ENCODE measurements around the gene RNF227. TPM values are rescaled to one million over a fixed set of nuclear protein-coding genes. Genes with fewer than 3 reads are reported as not detected.

RNF227 gene
- total and polyA plus RNA-seq, 10 of the 15 experiments (the other 5 are each of a cell fraction or from before 2014, with no cell fraction given) = 0.49 to 5.0 (median 1.3) TPM

GRCh38 chr17:7927596-7927995 is 11.5 kb upstream of the RNF227 start:
- no peak overlapping the region for H3K27ac ChIP-seq (ENCODE audit: control insufficient read depth, insufficient read depth)
- no peaks in the 10 kb centered on the region; a peak in 1 of 4 replicates for H3K36me3 ChIP-seq (ENCODE audit: control insufficient read depth in 2 of 2, insufficient read depth in 2 of 2, low read length in 1 of 2)
- no peak for DNase-seq (ENCODE audit: low read depth, low spot score)
- H3K27me3 ChIP-seq (replicated peaks in 1 of 2; ENCODE audit: control insufficient read depth in 2 of 2, insufficient read depth in 2 of 2, low read length in 1 of 2) = no peaks in the 10 kb centered on the region
- in situ Hi-C loops (cut with MboI) = no loop called here
- no peaks in the 10 kb centered on the region for H4K20me1 ChIP-seq (ENCODE audit: control insufficient read depth, insufficient read depth)
- SMC1A ChIA-PET (ENCODE audit: uncharacterized antibody, unreplicated experiment) = no interaction called here
- no peaks in the 10 kb centered on the region for H3K9me3 ChIP-seq (replicated peaks; ENCODE audit: control insufficient read depth, insufficient read depth, low read length)
- no peak overlapping the region for H3K4me3 ChIP-seq
- intact Hi-C loops (cut with micrococcal nuclease; ENCODE audit: unreplicated experiment) = no loop called here
- RAD21 ChIA-PET (ENCODE audit: unreplicated experiment) = interaction anchor here (1.1 kb wide), 1 partner anchor 62 kb away, joined by 3 read pairs; no protein-coding TSS in a partner anchor
- no peak for FAIRE-seq
- 80% methylated on average over 3 of the region's 3 CpGs for WGBS (ENCODE audit: insufficient coverage, insufficient replicate concordance, low lambda C conversion rate, missing lambda C conversion rate)
- BruUV-seq (replicated peaks) = no TSS peak
- H3K4me2 ChIP-seq (ENCODE audit: control insufficient read depth, insufficient read depth) = no peak overlapping the region
- POLR2A ChIA-PET = no interaction called here
- H3K4me1 ChIP-seq (ENCODE audit: control insufficient read depth, insufficient read depth, low read length) = peaks cover 15% of the 10 kb centered on the region
- peaks cover 19% of the 10 kb centered on the region for H3K79me2 ChIP-seq (ENCODE audit: control insufficient read depth, insufficient read depth, low read length)
- no peak overlapping the region for H2AFZ ChIP-seq (ENCODE audit: control insufficient read depth, low read depth, low read length)
- no peak for ATAC-seq
- CTCF ChIA-PET = no interaction called here
- no peak overlapping the region for H3K9ac ChIP-seq (ENCODE audit: control insufficient read depth, insufficient read depth, low read length)
- no peak for TF ChIP-seq ZNF592 (IDR thresholded peaks at IDR 0.05)
- TF ChIP-seq STAT3 (IDR thresholded peaks at IDR 0.05; ENCODE audit: low read depth, low read length) = no peak
- TF ChIP-seq RAD51 (IDR thresholded peaks at IDR 0.05) = no peak
- no peak for TF ChIP-seq GATAD2B (conservative IDR thresholded peaks at IDR 0.05; ENCODE audit: low read depth)
- no peak for TF ChIP-seq POLR2AphosphoS5 (IDR thresholded peaks at IDR 0.05; ENCODE audit: low read length)
- TF ChIP-seq YBX1 (IDR thresholded peaks at IDR 0.05) = no peak
- no peak for TF ChIP-seq MEF2B (IDR thresholded peaks at IDR 0.05; ENCODE audit: partially characterized antibody, poor library complexity, severe bottlenecking)
- TF ChIP-seq PAX5 (IDR thresholded peaks at IDR 0.05; ENCODE audit: borderline replicate concordance, low read depth, low read length) = no peak
- no peak for TF ChIP-seq ATF3 (IDR thresholded peaks at IDR 0.05; ENCODE audit: borderline replicate concordance, extremely low read depth, low read depth, low read length)
- TF ChIP-seq HDAC2 (IDR thresholded peaks at IDR 0.05) = no peak
- no peak for TF ChIP-seq FOXK2 (IDR thresholded peaks at IDR 0.05)
- TF ChIP-seq ZBTB11 (CRISPR knock-in tag; IDR thresholded peaks at IDR 0.05) = no peak
- no peak for TF ChIP-seq CREB1 (IDR thresholded peaks at IDR 0.05; ENCODE audit: low read depth)
- TF ChIP-seq PBX3 (IDR thresholded peaks at IDR 0.05; ENCODE audit: insufficient replicate concordance, low read depth, low read length) = no peak
- no peak for TF ChIP-seq STAT1 (conservative IDR thresholded peaks at IDR 0.05)
- TF ChIP-seq SMARCA5 (IDR thresholded peaks at IDR 0.05) = no peak
- no peak for TF ChIP-seq PML (IDR thresholded peaks at IDR 0.05; ENCODE audit: low read length)
- no peak for TF ChIP-seq KLF5 (IDR thresholded peaks at IDR 0.05; ENCODE audit: partially characterized antibody)

Data from GM12878 (cell line).